Ishikawa (cell line): ENCODE data around the gene SLC38A9.

ENCODE experiments used
- CEBPB ChIP-seq: IDR thresholded peaks from 2 replicates; pipeline ENCODE4 v1.6.1; 2012
- CREB1 ChIP-seq: IDR thresholded peaks from 2 replicates; pipeline ENCODE4 v1.6.1; 2012; ENCODE audit warnings: low read depth
- EGR1 ChIP-seq: IDR thresholded peaks from 2 replicates; pipeline ENCODE4 v1.6.1; 2012
- EP300 ChIP-seq: IDR thresholded peaks from 2 replicates; pipeline ENCODE4 v1.6.1; 2012; ENCODE audit warnings: borderline replicate concordance
- FOXM1 ChIP-seq: IDR thresholded peaks from 2 replicates; pipeline ENCODE4 v1.6.1; 2012; ENCODE audit warnings: low read depth, borderline replicate concordance
- MAX ChIP-seq: IDR thresholded peaks from 2 replicates; pipeline ENCODE4 v1.6.1; 2012
- NFIC ChIP-seq: IDR thresholded peaks from 2 replicates; pipeline ENCODE4 v1.6.1; 2012
- RAD21 ChIP-seq: IDR thresholded peaks from 2 replicates; pipeline ENCODE4 v1.6.1; 2012; ENCODE audit warnings: low read depth
- REST ChIP-seq: IDR thresholded peaks from 2 replicates; pipeline ENCODE4 v1.6.1; 2012; ENCODE audit warnings: low read depth, mild to moderate bottlenecking
- TAF1 ChIP-seq: IDR thresholded peaks from 2 replicates; pipeline ENCODE4 v1.6.1; 2012; ENCODE audit warnings: low read depth, mild to moderate bottlenecking
- TCF12 ChIP-seq: IDR thresholded peaks from 2 replicates; pipeline ENCODE4 v1.6.1; 2012; ENCODE audit warnings: low read depth
- TEAD4 ChIP-seq: IDR thresholded peaks from 2 replicates; pipeline ENCODE4 v1.6.1; 2012
- USF1 ChIP-seq: IDR thresholded peaks from 2 replicates; pipeline ENCODE4 v1.6.1; 2012
- YY1 ChIP-seq: IDR thresholded peaks from 2 replicates; pipeline ENCODE4 v1.6.1; 2012; ENCODE audit warnings: low read depth
- ZBTB7A ChIP-seq: IDR thresholded peaks from 2 replicates; pipeline ENCODE4 v1.6.1; 2012; ENCODE audit warnings: low read depth

SLC38A9 gene

GRCh38 chr5:55668356-55668755 lies 43.8 kb downstream of the SLC38A9 start:
- TF ChIP-seq EGR1 (no peak), TCF12 (no peak), CEBPB (no peak), EP300 (no peak), ZBTB7A (no peak), MAX (no peak), TEAD4 (no peak), FOXM1 (no peak), NFIC (no peak), YY1 (no peak), RAD21 (no peak), CREB1 (no peak), REST (no peak), USF1 (no peak), TAF1 (no peak)

- no peak for TF ChIP-seq USF1
- TF ChIP-seq EGR1: no peak
- no peak for TF ChIP-seq TCF12
- TF ChIP-seq REST: no peak
- TF ChIP-seq MAX: no peak
- TF ChIP-seq CREB1: no peak
- TF ChIP-seq ZBTB7A: no peak
- no peak for TF ChIP-seq TEAD4
- TF ChIP-seq CEBPB: no peak
- no peak for TF ChIP-seq TAF1
- no peak for TF ChIP-seq YY1
- no peak for TF ChIP-seq RAD21
- no peak for TF ChIP-seq EP300
- no peak for TF ChIP-seq FOXM1
- TF ChIP-seq NFIC: no peak
These were observed 44.2 kb downstream of the SLC38A9 start for GRCh38 chr5:55667938-55668337.

- TF ChIP-seq MAX (no peak), EGR1 (no peak), CREB1 (no peak), FOXM1 (no peak), TCF12 (no peak), YY1 (no peak), CEBPB (no peak), TAF1 (no peak), RAD21 (no peak), REST (no peak), USF1 (no peak), NFIC (no peak)
These were observed 47.1 kb downstream of the SLC38A9 start for GRCh38 chr5:55665065-55665464.

- no peak for TF ChIP-seq MAX
- no peak for TF ChIP-seq TCF12
- TF ChIP-seq ZBTB7A: no peak
- TF ChIP-seq FOXM1: no peak
- TF ChIP-seq CREB1: no peak
These were observed 54.7 kb downstream of the SLC38A9 start for GRCh38 chr5:55657443-55657842.
